NOMO-1 (cell line): ENCODE measurements around the gene ARTN.

Experiments used
- DNase-seq, 2 experiments: peaks; one replicate each; lab custom pipeline; 2025; ENCODE audit not compliant: unreplicated experiment in 2 of 2; lab: John Stamatoyannopoulos, UW

Gene ARTN

GRCh38 chr1:43969416-43969745 is 35.8 kb downstream of the ARTN start:
- DNase-seq = no peak

- DNase-seq = peak; percentile 96 to 97
Observed at GRCh38 chr1:43969746-43970466, 36.3 kb downstream of the ARTN start, which contains the start of gene DPH2. DPH2 (plus strand) TSS chr1:43970010; CDS start chr1:43970176, 166 bp downstream.

GRCh38 chr1:43970502-43970901 is 36.9 kb downstream of the ARTN start:
- no peak for DNase-seq

GRCh38 chr1:43970911-43971310 is 37.3 kb downstream of the ARTN start:
- no peak for DNase-seq

- DNase-seq = no peak
Observed at GRCh38 chr1:43971336-43971980, 37.9 kb downstream of the ARTN start.

GRCh38 chr1:43973981-43974442 is 40.4 kb downstream of the ARTN start:
- no peak for DNase-seq

- DNase-seq = peak; percentile 90 to 92
Observed at GRCh38 chr1:43974443-43975248, 41.0 kb downstream of the ARTN start, which contains the start of gene ATP6V0B. ATP6V0B (plus strand) TSS chr1:43974960; CDS start chr1:43975041, 81 bp downstream.

- DNase-seq = peak; percentile 55 to 76
Observed at GRCh38 chr1:43975249-43975961, 41.8 kb downstream of the ARTN start.

GRCh38 chr1:43976045-43976444 is 42.4 kb downstream of the ARTN start:
- DNase-seq = no peak

- DNase-seq = no peak
Observed at GRCh38 chr1:43976890-43977289, 43.3 kb downstream of the ARTN start.

GRCh38 chr1:43977376-43978263 is 44.0 kb downstream of the ARTN start:
- DNase-seq = no peak

GRCh38 chr1:43978264-43978550 is 44.6 kb downstream of the ARTN start:
- peak in 1 of 2 experiments; percentile 16 for DNase-seq

- DNase-seq = no peak
Observed at GRCh38 chr1:43978551-43979260, 45.1 kb downstream of the ARTN start, which contains the start of gene B4GALT2. B4GALT2 (plus strand) TSS chr1:43979210; CDS start chr1:43981161, 1,951 bp downstream.

- DNase-seq = no peak
Observed at GRCh38 chr1:43979261-43979527, 45.6 kb downstream of the ARTN start.

- no peak for DNase-seq
Observed at GRCh38 chr1:43979528-43980254, 46.1 kb downstream of the ARTN start.

- no peak for DNase-seq
Observed at GRCh38 chr1:43980255-43981134, 46.9 kb downstream of the ARTN start.

GRCh38 chr1:43981135-43981491 is 47.5 kb downstream of the ARTN start:
- DNase-seq = no peak

- DNase-seq = no peak
Observed at GRCh38 chr1:43981636-43982035, 48.0 kb downstream of the ARTN start.
